ENCODE data around the gene GPRC5B.

GPRC5B gene

DNA sequence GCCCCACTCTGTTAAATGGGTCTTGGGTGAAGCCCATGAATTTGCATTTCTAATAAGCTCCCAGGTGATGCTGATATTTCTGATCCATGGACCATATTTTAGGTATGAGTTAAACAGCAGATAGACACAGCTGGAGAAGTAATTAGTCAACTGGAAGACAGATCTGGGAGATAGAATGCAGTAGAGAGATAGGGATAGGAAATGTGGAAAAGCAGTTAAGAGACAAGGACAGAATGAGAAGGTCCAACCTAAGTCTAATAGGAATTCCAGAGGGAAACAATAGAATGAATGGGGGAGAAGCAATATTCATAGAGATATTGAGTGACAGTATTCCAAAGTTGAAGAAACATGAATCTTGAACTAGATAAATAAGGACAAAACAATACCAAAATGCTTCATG lies 71.7 kb downstream of the GPRC5B start:
- no peak for DNase-seq (ENCODE audit: low read depth, low spot score)

DNA sequence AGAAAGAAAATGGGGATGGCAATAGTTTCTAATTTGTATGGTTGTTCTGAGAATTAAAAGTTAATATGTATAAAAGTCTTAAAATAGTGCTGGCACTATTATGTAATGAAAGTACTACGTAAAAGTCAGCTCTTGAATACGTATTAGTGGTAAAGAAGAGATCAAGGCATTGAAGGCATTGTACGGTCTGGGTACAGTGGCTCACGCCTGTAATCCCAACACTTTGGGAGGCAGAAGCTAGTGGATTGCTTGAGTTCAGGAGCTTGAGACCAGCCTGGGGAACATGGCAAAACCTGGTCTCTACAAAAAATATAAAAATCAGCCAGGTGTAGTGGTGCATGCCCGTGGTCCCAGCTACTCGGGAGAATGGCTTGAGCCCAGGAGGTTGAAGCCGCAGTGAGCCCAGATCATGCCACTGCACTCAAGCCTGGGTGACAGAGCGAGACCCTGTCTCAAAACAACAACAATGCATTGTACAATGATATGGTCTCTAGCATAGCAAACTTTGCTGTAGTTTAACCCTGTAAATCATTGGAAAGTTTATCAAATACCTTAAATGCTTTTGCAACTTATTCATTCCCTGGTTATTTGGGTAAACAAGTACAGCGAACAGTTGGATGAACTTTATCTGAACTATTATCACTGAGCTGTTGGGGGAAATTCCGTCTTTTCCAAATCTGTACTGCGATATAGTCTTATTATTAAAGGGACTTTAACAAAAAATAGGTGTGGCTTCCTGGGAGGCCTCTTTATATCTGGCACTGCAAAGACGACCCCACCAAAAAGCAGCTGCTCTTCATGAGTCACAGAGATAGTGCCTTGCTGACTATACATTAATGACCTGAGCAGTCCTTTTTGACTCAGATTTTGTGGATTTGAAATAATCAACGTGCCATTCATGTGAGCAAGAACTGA lies 73.6 kb downstream of the GPRC5B start:
- peak; percentile 78 for DNase-seq (ENCODE audit: low read depth, low spot score)

DNA sequence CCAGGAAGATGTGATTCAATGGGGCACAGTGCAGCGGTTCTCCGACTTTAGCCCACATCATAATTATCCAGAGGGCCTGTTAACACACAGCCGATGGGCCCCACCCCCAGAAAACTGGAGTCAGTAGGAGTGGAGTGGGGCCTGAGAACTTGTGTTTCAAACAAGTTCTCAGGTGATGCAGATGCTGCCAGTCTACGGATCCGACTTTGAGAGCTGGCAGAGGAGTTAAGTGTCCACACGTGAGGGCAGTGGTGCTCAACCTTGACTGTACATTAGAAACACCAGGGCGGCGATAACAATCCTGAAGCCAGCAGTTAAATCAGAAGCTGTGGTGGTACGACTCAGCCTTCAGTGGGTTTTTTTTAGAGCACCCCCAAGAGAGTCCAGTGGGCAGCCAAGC lies 75.0 kb downstream of the GPRC5B start:
- DNase-seq (ENCODE audit: low read depth, low spot score): no peak

DNA sequence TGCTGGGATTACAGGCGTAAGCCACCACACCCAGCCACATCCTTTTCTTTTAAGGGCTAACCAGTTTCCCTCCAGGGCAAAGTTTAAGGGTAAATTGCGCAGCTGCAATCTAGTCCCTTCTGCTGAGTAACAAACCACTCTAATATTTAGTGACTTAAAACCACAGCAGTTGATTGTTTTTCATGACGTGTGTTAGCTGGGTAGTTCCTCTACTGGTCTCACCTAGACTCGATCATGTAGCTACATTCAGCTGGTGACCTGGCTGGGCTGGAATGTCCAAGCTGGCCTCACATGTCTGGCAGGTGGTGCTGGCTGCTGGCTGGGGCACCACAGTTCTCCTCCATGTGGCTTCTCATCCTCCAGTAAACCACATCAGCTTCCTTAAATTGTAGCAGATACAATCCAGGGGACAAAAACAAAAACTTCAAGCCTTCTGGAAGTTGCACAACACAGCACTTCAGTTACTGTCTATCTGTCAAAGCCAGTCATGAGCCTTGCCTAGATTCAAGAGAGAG lies 75.5 kb downstream of the GPRC5B start:
- DNase-seq (ENCODE audit: low read depth, low spot score): peak; percentile 50

DNA sequence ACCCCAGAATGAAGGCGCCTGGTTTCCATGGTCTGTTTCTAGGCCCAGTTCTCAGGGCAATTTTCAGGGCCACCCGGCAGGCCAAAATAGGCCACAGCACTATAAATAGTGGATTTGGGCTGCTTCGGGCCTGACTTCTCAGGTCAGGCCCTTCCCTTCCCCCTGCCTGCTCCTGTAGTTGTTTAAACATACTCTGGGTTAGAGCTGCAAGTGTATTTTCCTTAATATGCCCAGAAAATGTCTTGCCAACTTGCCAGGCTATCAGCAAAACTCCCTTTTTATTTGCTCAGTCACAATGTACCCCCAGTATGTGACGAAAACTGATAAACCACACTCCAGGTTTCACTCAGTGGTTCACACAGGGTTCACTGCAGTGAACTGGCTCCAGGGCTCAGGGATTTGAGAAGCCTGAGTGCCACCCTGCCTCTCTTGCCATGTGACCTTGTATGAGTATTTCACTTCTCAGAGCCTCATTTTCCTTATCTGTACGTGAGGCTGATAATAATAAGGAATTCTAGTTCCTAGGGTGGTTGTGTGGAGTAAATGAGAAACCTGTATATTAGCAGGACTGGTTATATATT lies 76.5 kb downstream of the GPRC5B start:
- peak; percentile 39 for DNase-seq (ENCODE audit: low read depth, low spot score)
